ENCODE data around the gene GLS. TPM values are rescaled to one million over a fixed set of nuclear protein-coding genes. Genes with fewer than 3 reads are reported as not detected.
A peak's percentile ranks its signal among the peaks of the same experiment; 100 is the strongest.
"Not testable (repeated sequence)": the region's sequence is repeated elsewhere in the genome, so short reads cannot be mapped to it uniquely, and the experiment has no call there.

The GLS gene
- total RNA-seq, 3 donors from 2014 or later (not counting 1 experiment from before 2014, with no cell fraction given) = 279 to 322 (median 285) TPM

- TF ChIP-seq CTCF (IDR thresholded peaks at IDR 0.05) = no peak
- Mint-ChIP-seq H3K27ac (no peak overlapping the region), H3K4me3 (no peak overlapping the region), H3K9me3 (no peaks in the 10 kb centered on the region), H3K36me3 (peaks cover 40% of the 10 kb centered on the region), H3K4me1 (no peaks in the 10 kb centered on the region), H3K27me3 (ENCODE audit: low read depth in 2 of 2) (no peaks in the 10 kb centered on the region)
- DNase-seq (no peak), ATAC-seq (no peak)
- no peak overlapping the region for H3K27ac ChIP-seq (ENCODE audit: low read length)
- no peak overlapping the region for H3K4me3 ChIP-seq (ENCODE audit: low read length)
- H3K4me1 ChIP-seq (ENCODE audit: control insufficient read depth, insufficient read depth, low read length) = no peaks in the 10 kb centered on the region
- H3K27me3 ChIP-seq (ENCODE audit: control insufficient read depth, insufficient read depth, low read length) = no peaks in the 10 kb centered on the region
- intact Hi-C loops (cut with micrococcal nuclease) = no loop called here
- 96% methylated on average over 5 of the region's 6 CpGs for WGBS (ENCODE audit: insufficient coverage)
- H3K36me3 ChIP-seq (ENCODE audit: control insufficient read depth, insufficient read depth, low read length) = peaks cover 92% of the 10 kb centered on the region
- H3K9me3 ChIP-seq (ENCODE audit: control insufficient read depth, insufficient read depth, low read length) = no peaks in the 10 kb centered on the region
Observed at GRCh38 chr2:190990132-190990531, 109.5 kb downstream of the GLS start.

- H3K36me3 Mint-ChIP-seq = peaks cover 56% of the 10 kb centered on the region
- Histone ChIP-seq H3K27me3 (ENCODE audit: control insufficient read depth, insufficient read depth, low read length) (no peaks in the 10 kb centered on the region), H3K27ac (ENCODE audit: low read length) (no peak overlapping the region), H3K4me3 (ENCODE audit: low read length) (no peak overlapping the region), H3K4me1 (ENCODE audit: control insufficient read depth, insufficient read depth, low read length) (no peaks in the 10 kb centered on the region), H3K9me3 (ENCODE audit: control insufficient read depth, insufficient read depth, low read length) (no peaks in the 10 kb centered on the region), H3K36me3 (ENCODE audit: control insufficient read depth, insufficient read depth, low read length) (peaks cover 93% of the 10 kb centered on the region)
- no peak overlapping the region for H3K27ac Mint-ChIP-seq
- H3K27me3 Mint-ChIP-seq (ENCODE audit: low read depth in 2 of 2) = no peaks in the 10 kb centered on the region
- intact Hi-C loops (cut with micrococcal nuclease) = no loop called here
- WGBS (ENCODE audit: insufficient coverage) = 97% methylated on average over 5 of the region's 6 CpGs
- no peak overlapping the region for H3K4me3 Mint-ChIP-seq
- no peak for TF ChIP-seq CTCF (IDR thresholded peaks at IDR 0.05)
- no peak for DNase-seq
- ATAC-seq = no peak
- H3K9me3 Mint-ChIP-seq = no peaks in the 10 kb centered on the region
- H3K4me1 Mint-ChIP-seq = peaks cover 8 to 15% of the 10 kb centered on the region in 2 donors
Observed at GRCh38 chr2:190993292-190993643, 112.6 kb downstream of the GLS start.

- intact Hi-C loops (cut with micrococcal nuclease) = no loop called here
- H3K4me1 ChIP-seq (ENCODE audit: control insufficient read depth, insufficient read depth, low read length) = no peaks in the 10 kb centered on the region
- DNase-seq (no peak), ATAC-seq (no peak)
- H3K9me3 ChIP-seq (ENCODE audit: control insufficient read depth, insufficient read depth, low read length) = no peaks in the 10 kb centered on the region
- no peaks in the 10 kb centered on the region for H3K9me3 Mint-ChIP-seq
- peak overlapping the region in 1 of 2 donors; percentile 3 for H3K27ac Mint-ChIP-seq
- no peaks in the 10 kb centered on the region for H3K27me3 Mint-ChIP-seq (ENCODE audit: low read depth in 2 of 2)
- TF ChIP-seq CTCF (IDR thresholded peaks at IDR 0.05) = no peak
- H3K27ac ChIP-seq (ENCODE audit: low read length) = no peak overlapping the region
- 97% methylated on average over 7 of the region's 7 CpGs for WGBS (ENCODE audit: insufficient coverage)
- no peak overlapping the region for H3K4me3 ChIP-seq (ENCODE audit: low read length)
- peaks cover 94% of the 10 kb centered on the region for H3K36me3 ChIP-seq (ENCODE audit: control insufficient read depth, insufficient read depth, low read length)
- no peak overlapping the region for H3K4me3 Mint-ChIP-seq
- H3K4me1 Mint-ChIP-seq = peaks cover 8 to 18% of the 10 kb centered on the region in 2 donors
- H3K36me3 Mint-ChIP-seq = peaks cover 58% of the 10 kb centered on the region
- H3K27me3 ChIP-seq (ENCODE audit: control insufficient read depth, insufficient read depth, low read length) = no peaks in the 10 kb centered on the region
Observed at GRCh38 chr2:190994148-190994547, 113.5 kb downstream of the GLS start.

GRCh38 chr2:190995315-190995714 is 114.7 kb downstream of the GLS start:
- H3K9me3 Mint-ChIP-seq; H3K27me3 Mint-ChIP-seq (ENCODE audit: low read depth in 2 of 2); H3K4me3 Mint-ChIP-seq; DNase-seq; H3K27me3 ChIP-seq (ENCODE audit: control insufficient read depth, insufficient read depth, low read length); intact Hi-C loops (cut with micrococcal nuclease); H3K4me1 ChIP-seq (ENCODE audit: control insufficient read depth, insufficient read depth, low read length); H3K4me3 ChIP-seq (ENCODE audit: low read length); H3K9me3 ChIP-seq (ENCODE audit: control insufficient read depth, insufficient read depth, low read length); H3K27ac ChIP-seq (ENCODE audit: low read length); ATAC-seq: not testable (repeated sequence)
- Mint-ChIP-seq H3K36me3 (peaks cover 62% of the 10 kb centered on the region), H3K4me1 (peaks cover 8 to 22% of the 10 kb centered on the region in 2 donors), H3K27ac (peak overlapping the region; percentile 60 to 72)
- 88% methylated on average over 2 of the region's 3 CpGs for WGBS (ENCODE audit: insufficient coverage)
- H3K36me3 ChIP-seq (ENCODE audit: control insufficient read depth, insufficient read depth, low read length) = peaks cover 91% of the 10 kb centered on the region
